K562 (cell line): ENCODE data around the gene OVOL3. TPM values are rescaled to one million over a fixed set of nuclear protein-coding genes. Genes with fewer than 3 reads are reported as not detected.

Experiments
- ATF1 ChIP-seq, 2 experiments: fragments of 450-650 bp in 1 of 2; IDR thresholded peaks; 2 replicates each; pipeline ENCODE4 v1.6.1; 2016; ENCODE audit warnings: missing compliant biosample characterization in 1 of 2, missing genetic modification characterization in 1 of 2
- CREM ChIP-seq: IDR thresholded peaks from 2 replicates; pipeline ENCODE4 v1.6.1; 2014; ENCODE audit warnings: antibody characterized with exemption, low read depth
- CTBP1 ChIP-seq: fragments of 450-650 bp; IDR thresholded peaks from 2 replicates; pipeline ENCODE4 v1.6.1; 2016; ENCODE audit warnings: borderline replicate concordance
- ELF1 ChIP-seq: fragments of 200-800 bp; sonication (Bioruptor generic); IDR thresholded peaks from 2 replicates; pipeline ENCODE4 v1.6.1; 2016; ENCODE audit warnings: missing genetic modification characterization, missing compliant biosample characterization
- ETV5 ChIP-seq: sonication (generic); formaldehyde crosslinking; IDR thresholded peaks from 2 replicates; pipeline ENCODE4 v1.4.0; 2020; ENCODE audit warnings: low read depth, mild to moderate bottlenecking, missing genetic modification reagents
- KLF6 ChIP-seq: fragments of 250-450 bp; sonication (Bioruptor Pico); IDR thresholded peaks from 2 replicates; pipeline ENCODE4 v1.4.0; 2020; ENCODE audit warnings: mild to moderate bottlenecking, moderate library complexity, borderline replicate concordance
- LEF1 ChIP-seq: fragments of 450-650 bp; IDR thresholded peaks from 2 replicates; pipeline ENCODE4 v1.6.1; 2016; ENCODE audit warnings: mild to moderate bottlenecking
- PCBP2 ChIP-seq: fragments of 200-400 bp; formaldehyde crosslinking; IDR thresholded peaks from 2 replicates; pipeline ENCODE4 v1.6.1; 2018; ENCODE audit warnings: low read length, low read depth, mild to moderate bottlenecking, moderate library complexity; ENCODE audit not compliant: poor library complexity, severe bottlenecking
- PHF8 ChIP-seq: fragments of 200-600 bp; sonication (generic); IDR thresholded peaks from 2 replicates; pipeline ENCODE4 v1.6.1; 2012; ENCODE audit warnings: mixed run types, mild to moderate bottlenecking, inconsistent platforms, low read length, moderate library complexity, borderline replicate concordance
- POLR2G ChIP-seq: fragments of 200-400 bp; formaldehyde crosslinking; IDR thresholded peaks from 2 replicates; pipeline ENCODE4 v1.6.1; 2017; ENCODE audit warnings: low read depth, mild to moderate bottlenecking, antibody characterized with exemption, low read length, moderate library complexity
- RBM25 ChIP-seq: fragments of 200-400 bp; formaldehyde crosslinking; IDR thresholded peaks from 2 replicates; pipeline ENCODE4 v1.6.1; 2018; ENCODE audit warnings: low read length, low read depth, moderate library complexity; ENCODE audit not compliant: severe bottlenecking
- RCOR1 ChIP-seq, 2 experiments: IDR thresholded peaks; 2 replicates each; pipeline ENCODE4 v1.6.1; 2012; ENCODE audit warnings: low read depth in 2 of 2, low read length in 2 of 2, borderline replicate concordance in 1 of 2, improper control_type of control experiment in 1 of 2
- SIN3A ChIP-seq, 2 experiments: fragments of 150-350 bp in 1 of 2; IDR thresholded peaks; 2 replicates each; pipeline ENCODE4 v1.6.1; 2011 to 2016; ENCODE audit warnings: borderline replicate concordance in 2 of 2, low read depth in 2 of 2, low read length in 2 of 2, mild to moderate bottlenecking in 2 of 2, moderate library complexity in 2 of 2; ENCODE audit not compliant: control insufficient read depth in 1 of 2
- SIX5 ChIP-seq, 2 experiments: IDR thresholded peaks; 2 replicates each; pipeline ENCODE4 v1.6.1; 2011; ENCODE audit warnings: low read length in 2 of 2, borderline replicate concordance in 1 of 2, low read depth in 1 of 2, mild to moderate bottlenecking in 1 of 2, moderate library complexity in 1 of 2; ENCODE audit not compliant: insufficient read depth in 1 of 2
- YY1 ChIP-seq, 3 experiments: IDR thresholded peaks; 2 replicates each; pipeline ENCODE4 v1.6.1; 2011; ENCODE audit warnings: low read length in 2 of 3, mild to moderate bottlenecking in 2 of 3, moderate library complexity in 2 of 3, borderline replicate concordance in 1 of 3, control low read depth in 1 of 3, low read depth in 1 of 3; ENCODE audit not compliant: insufficient read depth in 3 of 3, insufficient replicate concordance in 2 of 3, control insufficient read depth in 1 of 3, insufficient read length in 1 of 3; ENCODE audit errors: extremely low read depth in 1 of 3
- ZNF175 ChIP-seq: fragments of 200-800 bp; sonication (Bioruptor generic); IDR thresholded peaks from 2 replicates; pipeline ENCODE4 v1.6.1; 2016; ENCODE audit warnings: low read depth, mild to moderate bottlenecking, missing genetic modification characterization, missing compliant biosample characterization
- ZNF217 ChIP-seq: sonication (generic); formaldehyde crosslinking; IDR thresholded peaks from 2 replicates; pipeline ENCODE4 v1.8.0; 2022; ENCODE audit warnings: mild to moderate bottlenecking, missing genetic modification reagents
- ZNF232 ChIP-seq: sonication (generic); formaldehyde crosslinking; IDR thresholded peaks from 2 replicates; pipeline ENCODE4 v1.8.0; 2022; ENCODE audit warnings: mild to moderate bottlenecking, missing genetic modification reagents
- ZNF644 ChIP-seq: fragments of 200-800 bp; sonication (Bioruptor generic); IDR thresholded peaks from 2 replicates; pipeline ENCODE4 v1.6.1; 2016; ENCODE audit warnings: low read depth, missing genetic modification characterization, missing compliant biosample characterization
- polyA plus RNA-seq, 8 experiments: library from polyadenylated mRNA; depleted of rRNA in 4 of 8; stranded (reverse) in 5 of 8; unstranded in 3 of 8; fragments of >200 nt; fragmentation: Nextera tagmentation in 2 of 8; fragmentation: Illumina TruSeq in 1 of 8; extraction: Ambion mirVana in 2 of 8; extraction: Trizol in 1 of 8; gene quantifications; 2 replicates each; pipeline versions ENCODE4 v1.2.1 to v1.2.3, GENCODE V29; 2011 to 2014; ENCODE audit warnings: inconsistent platforms in 1 of 8, missing spikeins in 1 of 8
- total RNA-seq, 7 experiments: library from RNA; depleted of rRNA in 6 of 7; stranded (reverse); fragments of >200 nt in 6 of 7; fragmentation: Illumina TruSeq in 2 of 7; extraction: Trizol in 2 of 7; gene quantifications; 2 replicates each; pipeline versions ENCODE4 v1.2.1 to v1.2.3, GENCODE V29; 2011 to 2021; ENCODE audit warnings: low replicate concordance in 1 of 7
- TF ChIP-seq, protein P1 (sequence below): fragments of 450-650 bp; IDR thresholded peaks from 2 replicates; pipeline ENCODE4 v1.6.1; 2016; ENCODE audit warnings: borderline replicate concordance
- TF ChIP-seq, protein P2 (sequence below), 2 experiments: IDR thresholded peaks; 2 replicates each; pipeline ENCODE4 v1.6.1; 2012; ENCODE audit warnings: improper control_type of control experiment in 2 of 2, low read depth in 2 of 2, low read length in 2 of 2, borderline replicate concordance in 1 of 2

OVOL3 gene
- total and polyA plus RNA-seq, 9 of the 15 experiments (the other 6 are each of a cell fraction or from before 2014, with no cell fraction given), result not detected

DNA sequence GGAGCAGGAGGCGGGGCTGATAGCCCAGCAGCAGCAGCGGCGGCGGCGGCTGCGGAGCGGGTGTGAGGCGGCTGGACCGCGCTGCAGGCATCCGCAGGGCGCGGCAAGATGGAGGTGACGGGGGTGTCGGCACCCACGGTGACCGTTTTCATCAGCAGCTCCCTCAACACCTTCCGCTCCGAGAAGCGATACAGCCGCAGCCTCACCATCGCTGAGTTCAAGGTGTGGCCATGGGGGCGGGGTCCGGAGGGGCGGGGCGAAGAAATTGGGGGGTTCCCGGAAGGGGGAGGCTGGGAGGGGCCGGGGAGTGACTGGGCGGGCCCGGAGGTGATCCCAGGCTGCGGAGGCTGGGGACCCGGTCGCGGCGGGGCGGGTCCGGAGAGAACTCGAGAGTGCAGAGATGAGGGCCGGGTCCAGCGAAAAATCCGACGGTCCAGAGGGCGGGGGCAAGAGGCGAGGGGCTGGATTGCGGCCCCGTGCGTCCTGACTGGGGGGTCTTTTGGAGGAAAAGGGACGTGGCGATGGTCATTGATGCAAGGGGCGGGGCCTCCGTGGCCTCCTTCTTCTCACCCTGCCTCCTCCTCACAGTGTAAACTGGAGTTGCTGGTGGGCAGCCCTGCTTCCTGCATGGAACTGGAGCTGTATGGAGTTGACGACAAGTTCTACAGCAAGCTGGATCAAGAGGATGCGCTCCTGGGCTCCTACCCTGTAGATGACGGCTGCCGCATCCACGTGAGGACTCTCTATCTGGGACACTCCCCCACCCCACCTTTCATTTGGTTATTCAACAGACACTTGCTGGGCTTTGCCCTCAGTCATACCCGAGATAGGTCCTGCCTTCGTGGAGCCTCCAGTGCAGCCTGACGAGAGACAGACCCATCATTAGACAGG is 4.8 kb downstream of the OVOL3 start, which contains the start of gene TBCB (continued):
- TF ChIP-seq PHF8 (peak; percentile 60; the same call in 1 of the 2 replicates), ZNF644 (no peak), CREM (peak; percentile 73), ETV5 (peak; percentile 49; the same call in 1 of the 2 replicates), ZNF175 (no peak), ZNF217 (no peak), CTBP1 (peak; percentile 68), POLR2G (peak; percentile 73), RBM25 (peak; percentile 96), LEF1 (no peak), ATF1 (CRISPR knock-in tag; IDR thresholded peaks at IDR 0.05) (no peak), ATF1 (tag; IDR thresholded peaks at IDR 0.05) (no peak), ZNF232 (CRISPR knock-in tag) (no peak), PCBP2 (no peak), SIN3A (IDR thresholded peaks at IDR 0.05; ENCODE audit: borderline replicate concordance in 2 of 2, control insufficient read depth in 1 of 2, low read depth in 2 of 2, low read length in 2 of 2) (peak in 1 of 2 experiments; percentile 68; a peak in 1 of 4 replicates), YY1 (IDR thresholded peaks at IDR 0.05; ENCODE audit: borderline replicate concordance in 1 of 3, control insufficient read depth in 1 of 3, extremely low read depth in 1 of 3, insufficient read depth in 3 of 3, insufficient read length in 1 of 3, insufficient replicate concordance in 2 of 3, low read depth in 1 of 3, low read length in 2 of 3) (peak in 2 of 3 experiments; percentile 78 to 84), KLF6 (CRISPR knock-in tag) (no peak), RCOR1 (IDR thresholded peaks at IDR 0.05; ENCODE audit: borderline replicate concordance in 1 of 2, low read depth in 2 of 2, low read length in 2 of 2) (peak in 1 of 2 experiments; percentile 0; a peak in 2 of 4 replicates), ELF1 (tag) (peak; percentile 73; the same call in 1 of the 2 replicates), SIX5 (IDR thresholded peaks at IDR 0.05; ENCODE audit: borderline replicate concordance in 1 of 2, insufficient read depth in 1 of 2, low read depth in 1 of 2, low read length in 2 of 2) (no peak)
- TF ChIP-seq, protein P1, sequence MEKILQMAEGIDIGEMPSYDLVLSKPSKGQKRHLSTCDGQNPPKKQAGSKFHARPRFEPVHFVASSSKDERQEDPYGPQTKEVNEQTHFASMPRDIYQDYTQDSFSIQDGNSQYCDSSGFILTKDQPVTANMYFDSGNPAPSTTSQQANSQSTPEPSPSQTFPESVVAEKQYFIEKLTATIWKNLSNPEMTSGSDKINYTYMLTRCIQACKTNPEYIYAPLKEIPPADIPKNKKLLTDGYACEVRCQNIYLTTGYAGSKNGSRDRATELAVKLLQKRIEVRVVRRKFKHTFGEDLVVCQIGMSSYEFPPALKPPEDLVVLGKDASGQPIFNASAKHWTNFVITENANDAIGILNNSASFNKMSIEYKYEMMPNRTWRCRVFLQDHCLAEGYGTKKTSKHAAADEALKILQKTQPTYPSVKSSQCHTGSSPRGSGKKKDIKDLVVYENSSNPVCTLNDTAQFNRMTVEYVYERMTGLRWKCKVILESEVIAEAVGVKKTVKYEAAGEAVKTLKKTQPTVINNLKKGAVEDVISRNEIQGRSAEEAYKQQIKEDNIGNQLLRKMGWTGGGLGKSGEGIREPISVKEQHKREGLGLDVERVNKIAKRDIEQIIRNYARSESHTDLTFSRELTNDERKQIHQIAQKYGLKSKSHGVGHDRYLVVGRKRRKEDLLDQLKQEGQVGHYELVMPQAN, result peak; percentile 22; the same call in 1 of the 2 replicates
- TF ChIP-seq, protein P2, sequence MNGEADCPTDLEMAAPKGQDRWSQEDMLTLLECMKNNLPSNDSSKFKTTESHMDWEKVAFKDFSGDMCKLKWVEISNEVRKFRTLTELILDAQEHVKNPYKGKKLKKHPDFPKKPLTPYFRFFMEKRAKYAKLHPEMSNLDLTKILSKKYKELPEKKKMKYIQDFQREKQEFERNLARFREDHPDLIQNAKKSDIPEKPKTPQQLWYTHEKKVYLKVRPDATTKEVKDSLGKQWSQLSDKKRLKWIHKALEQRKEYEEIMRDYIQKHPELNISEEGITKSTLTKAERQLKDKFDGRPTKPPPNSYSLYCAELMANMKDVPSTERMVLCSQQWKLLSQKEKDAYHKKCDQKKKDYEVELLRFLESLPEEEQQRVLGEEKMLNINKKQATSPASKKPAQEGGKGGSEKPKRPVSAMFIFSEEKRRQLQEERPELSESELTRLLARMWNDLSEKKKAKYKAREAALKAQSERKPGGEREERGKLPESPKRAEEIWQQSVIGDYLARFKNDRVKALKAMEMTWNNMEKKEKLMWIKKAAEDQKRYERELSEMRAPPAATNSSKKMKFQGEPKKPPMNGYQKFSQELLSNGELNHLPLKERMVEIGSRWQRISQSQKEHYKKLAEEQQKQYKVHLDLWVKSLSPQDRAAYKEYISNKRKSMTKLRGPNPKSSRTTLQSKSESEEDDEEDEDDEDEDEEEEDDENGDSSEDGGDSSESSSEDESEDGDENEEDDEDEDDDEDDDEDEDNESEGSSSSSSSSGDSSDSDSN (IDR thresholded peaks at IDR 0.05; ENCODE audit: borderline replicate concordance in 1 of 2, low read depth in 2 of 2, low read length in 2 of 2), result 0 out of 4 replicates have a peak, but pooled peaks of 1 of the 2 experiments have one; percentile 2
